PC-9 (cell line): ENCODE measurements around the gene DCN. TPM values are rescaled to one million over a fixed set of nuclear protein-coding genes. Genes with fewer than 3 reads are reported as not detected.

Experiments
- BruUV-seq: library from RNA; stranded (reverse); fragments of 400-500 nt; replicated peaks from 2 replicates; lab custom pipeline; 2021; lab: Mats Ljungman, UMichigan
- CTCF ChIA-PET: fragments of 300-600 bp; sonication (Branson Sonifier 250); formaldehyde crosslinking; loops from one replicate; lab custom pipeline; 2022; ENCODE audit warnings: antibody characterized with exemption; lab: Charles Lee
- POLR2A ChIA-PET: fragments of 300-600 bp; sonication (Branson Sonifier 250); formaldehyde crosslinking; loops from one replicate; lab custom pipeline; 2022; ENCODE audit warnings: antibody characterized with exemption; ENCODE audit not compliant: unreplicated experiment; lab: Charles Lee
- DNase-seq, 2 experiments: peaks; one replicate each; pipeline versions ENCODE4 v3.0.0 to v3.0.0-alpha.2; 2015 to 2022; ENCODE audit warnings: mixed read lengths in 1 of 2
- H2AFZ ChIP-seq: fragments of 200-600 bp; sonication (generic); 2 replicates; pipeline ENCODE4 v1.8.1; 2017; ENCODE audit warnings: antibody characterized with exemption
- H3F3A ChIP-seq: fragments of 200-600 bp; sonication (generic); 2 replicates; pipeline ENCODE4 v1.8.1; 2017; ENCODE audit warnings: antibody characterized with exemption, mild to moderate bottlenecking, low read depth; ENCODE audit not compliant: insufficient read depth
- H3K27ac ChIP-seq: fragments of 200-600 bp; sonication (generic); 2 replicates; pipeline ENCODE4 v1.6.1; 2016; ENCODE audit warnings: mixed run types
- H3K27me3 ChIP-seq: fragments of 200-600 bp; sonication (generic); 2 replicates; pipeline ENCODE4 v1.6.1; 2016; ENCODE audit warnings: low read depth, mixed run types; ENCODE audit not compliant: insufficient read depth
- H3K36me3 ChIP-seq: fragments of 200-600 bp; sonication (generic); 2 replicates; pipeline ENCODE4 v1.6.1; 2016; ENCODE audit warnings: low read depth, mixed run types
- H3K4me1 ChIP-seq: fragments of 200-600 bp; sonication (generic); replicated peaks from 2 replicates; pipeline ENCODE4 v1.6.1; 2016; ENCODE audit warnings: mixed run types; ENCODE audit not compliant: insufficient read depth
- H3K4me2 ChIP-seq: fragments of 200-600 bp; sonication (generic); 2 replicates; pipeline ENCODE4 v1.6.1; 2017; ENCODE audit warnings: mixed run types
- H3K4me3 ChIP-seq: fragments of 200-600 bp; sonication (generic); 2 replicates; pipeline ENCODE4 v1.6.1; 2016; ENCODE audit warnings: mixed run types
- H3K79me2 ChIP-seq: fragments of 200-600 bp; sonication (generic); 2 replicates; pipeline ENCODE4 v1.6.1; 2017; ENCODE audit warnings: low read depth, mixed run types
- H3K9me2 ChIP-seq: fragments of 200-600 bp; sonication (generic); 2 replicates; pipeline ENCODE4 v1.8.1; 2017; ENCODE audit warnings: mild to moderate bottlenecking; ENCODE audit not compliant: insufficient read depth
- H3K9me3 ChIP-seq: fragments of 200-600 bp; sonication (generic); 2 replicates; pipeline ENCODE4 v1.8.1; 2016; ENCODE audit warnings: low read depth; ENCODE audit not compliant: insufficient read depth
- H4K20me1 ChIP-seq: fragments of 200-600 bp; sonication (generic); 2 replicates; pipeline ENCODE4 v1.8.1; 2017; ENCODE audit not compliant: insufficient read depth
- CTCF ChIP-seq: fragments of 200-600 bp; sonication (generic); conservative IDR thresholded peaks from 2 replicates; pipeline ENCODE4 v1.6.1; 2017; ENCODE audit warnings: mixed run types, antibody characterized with exemption, mild to moderate bottlenecking, moderate library complexity
- EZH2 ChIP-seq: fragments of 200-600 bp; sonication (generic); IDR thresholded peaks from 2 replicates; pipeline ENCODE4 v1.8.0; 2017; ENCODE audit warnings: antibody characterized with exemption, low read depth
- intact Hi-C: fragments of 100-400 bp; cut with micrococcal nuclease; formaldehyde crosslinking; loops from one replicate; pipeline ENCODE4 v1.10.0; 2022; ENCODE audit not compliant: unreplicated experiment
- total RNA-seq: library from RNA; stranded (reverse); gene quantifications from 2 replicates; pipeline ENCODE4 v1.2.3, GENCODE V29; 2021

Gene DCN
- total RNA-seq, 1 experiment from 2014 or later = not detected

DNA sequence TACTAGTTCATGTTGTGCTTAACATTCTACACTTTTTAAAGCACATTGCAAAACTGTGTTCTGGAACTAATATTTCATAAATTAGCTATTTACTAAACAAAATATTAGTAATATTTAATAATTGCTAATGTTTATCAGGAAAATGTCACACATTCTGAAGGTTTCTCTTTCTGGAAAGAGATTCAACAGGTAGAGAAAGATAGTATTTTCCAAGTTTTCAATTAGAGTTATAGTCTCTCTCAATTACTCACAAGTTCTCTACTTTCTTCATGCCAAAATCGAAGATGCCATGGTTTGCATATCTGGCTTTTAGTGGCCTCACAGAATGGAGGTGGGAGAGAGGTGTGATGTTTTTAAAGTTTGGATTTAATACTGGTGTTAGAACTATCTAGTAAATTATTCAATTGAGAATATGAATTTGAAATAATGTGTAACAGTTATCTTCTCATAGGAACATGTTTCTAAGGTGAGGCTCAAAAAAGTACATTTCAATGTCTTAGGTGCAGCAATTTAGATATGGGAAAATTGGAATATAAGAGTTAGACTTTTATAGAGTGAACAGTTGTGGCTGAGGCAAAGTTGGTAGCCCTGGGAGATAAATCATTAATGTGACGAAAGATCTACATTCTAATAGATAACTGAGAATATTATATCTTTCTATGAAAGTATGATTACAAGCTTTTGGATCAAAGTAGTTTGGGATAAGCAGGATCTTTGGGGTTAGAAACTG, 72.9 kb downstream of the DCN start:
- Histone ChIP-seq H3K4me3 (no peak overlapping the region), H3K27ac (no peak overlapping the region), H3K4me1 (no peaks in the 10 kb centered on the region), H3K9me2 (no peaks in the 10 kb centered on the region), H3K4me2 (no peak overlapping the region), H2AFZ (no peak overlapping the region), H3K27me3 (no peaks in the 10 kb centered on the region), H3K9me3 (no peaks in the 10 kb centered on the region), H4K20me1 (no peaks in the 10 kb centered on the region), H3F3A (no peaks in the 10 kb centered on the region), H3K79me2 (no peaks in the 10 kb centered on the region), H3K36me3 (no peaks in the 10 kb centered on the region)
- TF ChIP-seq EZH2 (no peak), CTCF (no peak)
- intact Hi-C loops = loop anchor here (1.0 to 10.0 kb wide), 3 partner anchors 131 to 245 kb away; no protein-coding TSS in a partner anchor
- no TSS peak for BruUV-seq
- no peak for DNase-seq
- POLR2A ChIA-PET = no interaction called here
- CTCF ChIA-PET = no interaction called here

- H3K4me1 ChIP-seq = no peaks in the 10 kb centered on the region
- H3K4me3 ChIP-seq = no peak overlapping the region
- H4K20me1 ChIP-seq = no peaks in the 10 kb centered on the region
- peak; percentile 85 for TF ChIP-seq CTCF
- TF ChIP-seq EZH2 = no peak
- no peaks in the 10 kb centered on the region for H3K9me2 ChIP-seq
- POLR2A ChIA-PET = no interaction called here
- BruUV-seq = no TSS peak
- no peak overlapping the region for H2AFZ ChIP-seq
- peak in 1 of 2 experiments; percentile 59 for DNase-seq
- CTCF ChIA-PET = interaction anchor here (0.5 to 1.9 kb wide), 3 partner anchors 129 to 1790 kb away, joined by 4 to 8 read pairs (median 4); no protein-coding TSS in a partner anchor
- no peaks in the 10 kb centered on the region for H3K27me3 ChIP-seq
- no peaks in the 10 kb centered on the region for H3K36me3 ChIP-seq
- no peaks in the 10 kb centered on the region for H3K79me2 ChIP-seq
- no peak overlapping the region for H3K27ac ChIP-seq
- H3K4me2 ChIP-seq = no peak overlapping the region
- H3K9me3 ChIP-seq = no peaks in the 10 kb centered on the region
- intact Hi-C loops = loop anchor here (1.0 to 10.0 kb wide), 3 partner anchors 131 to 246 kb away; no protein-coding TSS in a partner anchor
- H3F3A ChIP-seq = no peaks in the 10 kb centered on the region
Observed at GRCh38 chr12:91109148-91109564, 73.5 kb downstream of the DCN start.

- no peaks in the 10 kb centered on the region for H3K27me3 ChIP-seq
- H3K36me3 ChIP-seq = no peaks in the 10 kb centered on the region
- no peak for DNase-seq
- BruUV-seq = no TSS peak
- no peak for TF ChIP-seq EZH2
- TF ChIP-seq CTCF = no peak
- H3K4me2 ChIP-seq = no peak overlapping the region
- ChIA-PET POLR2A (no interaction called here), CTCF (interaction anchor here (0.5 to 1.9 kb wide), 3 partner anchors 128 to 1791 kb away, joined by 4 to 8 read pairs (median 4); no protein-coding TSS in a partner anchor)
- intact Hi-C loops = loop anchor here (10.0 kb wide), 2 partner anchors 217 to 247 kb away; no protein-coding TSS in a partner anchor
- no peaks in the 10 kb centered on the region for H3K79me2 ChIP-seq
- H3K4me3 ChIP-seq = no peak overlapping the region
- no peaks in the 10 kb centered on the region for H3F3A ChIP-seq
- no peak overlapping the region for H3K27ac ChIP-seq
- H3K9me2 ChIP-seq = no peaks in the 10 kb centered on the region
- H3K9me3 ChIP-seq = no peaks in the 10 kb centered on the region
- H4K20me1 ChIP-seq = no peaks in the 10 kb centered on the region
- H2AFZ ChIP-seq = no peak overlapping the region
- H3K4me1 ChIP-seq = no peaks in the 10 kb centered on the region
Observed at GRCh38 chr12:91108196-91108755, 74.3 kb downstream of the DCN start.
